ENCODE measurements around the gene SUCLG1.

DNA sequence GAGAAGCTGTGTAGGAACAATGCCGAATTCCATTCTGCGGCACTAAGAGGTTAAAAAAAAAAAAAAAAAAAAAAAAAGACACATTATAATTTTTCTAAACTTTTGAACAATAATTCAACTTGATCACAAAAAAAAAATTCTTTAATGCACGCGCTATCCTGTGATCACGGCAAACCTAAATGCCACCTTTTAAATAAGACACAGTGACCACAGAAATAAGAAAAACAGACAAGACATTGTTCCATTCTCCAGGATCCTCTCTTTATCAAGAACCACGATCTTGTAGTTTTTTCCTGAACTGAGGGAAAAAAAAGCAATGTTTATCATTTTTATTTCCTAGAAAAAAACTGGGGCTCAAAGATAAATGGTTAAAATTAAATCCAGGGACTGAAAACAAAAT lies 9.4 kb downstream of the SUCLG1 start:
- TF ChIP-seq, protein P1, sequence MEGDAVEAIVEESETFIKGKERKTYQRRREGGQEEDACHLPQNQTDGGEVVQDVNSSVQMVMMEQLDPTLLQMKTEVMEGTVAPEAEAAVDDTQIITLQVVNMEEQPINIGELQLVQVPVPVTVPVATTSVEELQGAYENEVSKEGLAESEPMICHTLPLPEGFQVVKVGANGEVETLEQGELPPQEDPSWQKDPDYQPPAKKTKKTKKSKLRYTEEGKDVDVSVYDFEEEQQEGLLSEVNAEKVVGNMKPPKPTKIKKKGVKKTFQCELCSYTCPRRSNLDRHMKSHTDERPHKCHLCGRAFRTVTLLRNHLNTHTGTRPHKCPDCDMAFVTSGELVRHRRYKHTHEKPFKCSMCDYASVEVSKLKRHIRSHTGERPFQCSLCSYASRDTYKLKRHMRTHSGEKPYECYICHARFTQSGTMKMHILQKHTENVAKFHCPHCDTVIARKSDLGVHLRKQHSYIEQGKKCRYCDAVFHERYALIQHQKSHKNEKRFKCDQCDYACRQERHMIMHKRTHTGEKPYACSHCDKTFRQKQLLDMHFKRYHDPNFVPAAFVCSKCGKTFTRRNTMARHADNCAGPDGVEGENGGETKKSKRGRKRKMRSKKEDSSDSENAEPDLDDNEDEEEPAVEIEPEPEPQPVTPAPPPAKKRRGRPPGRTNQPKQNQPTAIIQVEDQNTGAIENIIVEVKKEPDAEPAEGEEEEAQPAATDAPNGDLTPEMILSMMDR (IDR thresholded peaks at IDR 0.05; ENCODE audit: insufficient read depth, low read length) = no peak
- TF ChIP-seq POLR2AphosphoS5 (IDR thresholded peaks at IDR 0.05; ENCODE audit: low read depth) (no peak), GABPA (IDR thresholded peaks at IDR 0.05; ENCODE audit: low read depth) (no peak), SPI1 (IDR thresholded peaks at IDR 0.05; ENCODE audit: borderline replicate concordance, low read depth) (no peak)
- TF ChIP-seq, protein P2, sequence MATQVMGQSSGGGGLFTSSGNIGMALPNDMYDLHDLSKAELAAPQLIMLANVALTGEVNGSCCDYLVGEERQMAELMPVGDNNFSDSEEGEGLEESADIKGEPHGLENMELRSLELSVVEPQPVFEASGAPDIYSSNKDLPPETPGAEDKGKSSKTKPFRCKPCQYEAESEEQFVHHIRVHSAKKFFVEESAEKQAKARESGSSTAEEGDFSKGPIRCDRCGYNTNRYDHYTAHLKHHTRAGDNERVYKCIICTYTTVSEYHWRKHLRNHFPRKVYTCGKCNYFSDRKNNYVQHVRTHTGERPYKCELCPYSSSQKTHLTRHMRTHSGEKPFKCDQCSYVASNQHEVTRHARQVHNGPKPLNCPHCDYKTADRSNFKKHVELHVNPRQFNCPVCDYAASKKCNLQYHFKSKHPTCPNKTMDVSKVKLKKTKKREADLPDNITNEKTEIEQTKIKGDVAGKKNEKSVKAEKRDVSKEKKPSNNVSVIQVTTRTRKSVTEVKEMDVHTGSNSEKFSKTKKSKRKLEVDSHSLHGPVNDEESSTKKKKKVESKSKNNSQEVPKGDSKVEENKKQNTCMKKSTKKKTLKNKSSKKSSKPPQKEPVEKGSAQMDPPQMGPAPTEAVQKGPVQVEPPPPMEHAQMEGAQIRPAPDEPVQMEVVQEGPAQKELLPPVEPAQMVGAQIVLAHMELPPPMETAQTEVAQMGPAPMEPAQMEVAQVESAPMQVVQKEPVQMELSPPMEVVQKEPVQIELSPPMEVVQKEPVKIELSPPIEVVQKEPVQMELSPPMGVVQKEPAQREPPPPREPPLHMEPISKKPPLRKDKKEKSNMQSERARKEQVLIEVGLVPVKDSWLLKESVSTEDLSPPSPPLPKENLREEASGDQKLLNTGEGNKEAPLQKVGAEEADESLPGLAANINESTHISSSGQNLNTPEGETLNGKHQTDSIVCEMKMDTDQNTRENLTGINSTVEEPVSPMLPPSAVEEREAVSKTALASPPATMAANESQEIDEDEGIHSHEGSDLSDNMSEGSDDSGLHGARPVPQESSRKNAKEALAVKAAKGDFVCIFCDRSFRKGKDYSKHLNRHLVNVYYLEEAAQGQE (IDR thresholded peaks at IDR 0.05; ENCODE audit: insufficient replicate concordance, low read depth) = no peak

All from HL-60 (cell line).